SK-N-SH (cell line): ENCODE data around the gene TRDN. TPM values are rescaled to one million over a fixed set of nuclear protein-coding genes. Genes with fewer than 3 reads are reported as not detected.
A peak's percentile ranks its signal among the peaks of the same experiment; 100 is the strongest.

ENCODE experiments used
- CTCF ChIA-PET: fragments of 300-600, 350-600 bp; formaldehyde crosslinking; extraction: SDS; loops from one replicate; lab custom pipeline; 2021; lab: Yijun Ruan, JAX
- POLR2A ChIA-PET: fragments of 350-600 bp; sonication (Branson Sonifier 250); formaldehyde crosslinking; extraction: SDS; loops from one replicate; lab custom pipeline; 2020; ENCODE audit warnings: antibody characterized with exemption, inconsistent platforms; lab: Yijun Ruan, JAX
- DNase-seq: peaks from one replicate; pipeline ENCODE4 v3.0.0; 2012
- H2AFZ ChIP-seq: fragments of 200-600 bp; sonication (generic); 2 replicates; pipeline ENCODE4 v1.8.1; 2016; ENCODE audit warnings: antibody characterized with exemption, mild to moderate bottlenecking, low read depth
- H3F3A ChIP-seq: fragments of 200-600 bp; sonication (generic); replicated peaks from 2 replicates; pipeline ENCODE3; 2016; ENCODE audit warnings: antibody characterized with exemption, mild to moderate bottlenecking; ENCODE audit not compliant: insufficient read depth
- H3K27ac ChIP-seq, 2 experiments: fragments of 200-500 bp in 1 of 2; fragments of 200-600 bp in 1 of 2; sonication (Bioruptor generic) in 1 of 2; sonication (generic), shearing (Covaris generic) in 1 of 2; 2 replicates each; pipeline versions ENCODE4 v1.5.1 to v1.6.1; 2014 to 2016; ENCODE audit warnings: low read depth in 2 of 2, inconsistent platforms in 1 of 2, low read length in 1 of 2, mild to moderate bottlenecking in 1 of 2, mixed read lengths in 1 of 2
- H3K27me3 ChIP-seq: fragments of 200-600 bp; sonication (generic), shearing (Covaris generic); 2 replicates; pipeline ENCODE4 v1.6.1; 2016; ENCODE audit warnings: mixed run types; ENCODE audit not compliant: insufficient read depth
- H3K36me3 ChIP-seq, 2 experiments: fragments of 200-500 bp in 1 of 2; fragments of 200-600 bp in 1 of 2; sonication (Bioruptor generic) in 1 of 2; sonication (generic) in 1 of 2; replicated peaks in 1 of 2; 2 replicates each; pipeline versions ENCODE3 to v1.5.1; 2014 to 2016; ENCODE audit warnings: low read length in 1 of 2, mild to moderate bottlenecking in 1 of 2; ENCODE audit not compliant: insufficient read depth in 2 of 2, control insufficient read depth in 1 of 2
- H3K4me1 ChIP-seq, 2 experiments: fragments of 200-500 bp in 1 of 2; fragments of 200-600 bp in 1 of 2; sonication (Bioruptor generic) in 1 of 2; sonication (generic), shearing (Covaris generic) in 1 of 2; 2 replicates each; pipeline versions ENCODE4 v1.5.1 to v1.6.1; 2014 to 2016; ENCODE audit warnings: low read depth in 1 of 2, low read length in 1 of 2, mixed run types in 1 of 2; ENCODE audit not compliant: insufficient read depth in 2 of 2, control insufficient read depth in 1 of 2
- H3K4me2 ChIP-seq: fragments of 200-600 bp; sonication (generic), shearing (Covaris generic); 2 replicates; pipeline ENCODE4 v1.6.1; 2017; ENCODE audit warnings: mixed run types
- H3K4me3 ChIP-seq, 2 experiments: fragments of 200-500 bp in 1 of 2; fragments of 200-600 bp in 1 of 2; sonication (Bioruptor generic) in 1 of 2; sonication (generic), shearing (Covaris generic) in 1 of 2; 2 replicates each; pipeline versions ENCODE4 v1.5.1 to v1.8.1; 2014 to 2016; ENCODE audit warnings: low read depth in 2 of 2, inconsistent platforms in 1 of 2, low read length in 1 of 2, mild to moderate bottlenecking in 1 of 2, mixed read lengths in 1 of 2, moderate library complexity in 1 of 2
- H3K79me2 ChIP-seq: fragments of 200-600 bp; sonication (generic); 2 replicates; pipeline ENCODE4 v1.8.1; 2017; ENCODE audit warnings: mild to moderate bottlenecking; ENCODE audit not compliant: insufficient read depth
- H3K9ac ChIP-seq: fragments of 200-600 bp; sonication (generic); 2 replicates; pipeline ENCODE4 v1.6.1; 2017; ENCODE audit warnings: mixed run types
- H3K9me2 ChIP-seq: fragments of 200-600 bp; sonication (generic); 2 replicates; pipeline ENCODE4 v1.6.1; 2017; ENCODE audit warnings: mixed run types
- H3K9me3 ChIP-seq: fragments of 200-600 bp; sonication (generic); 2 replicates; pipeline ENCODE4 v1.6.1; 2017; ENCODE audit warnings: mixed run types, mild to moderate bottlenecking, moderate library complexity
- H4K20me1 ChIP-seq: fragments of 200-600 bp; sonication (generic); 2 replicates; pipeline ENCODE4 v1.6.1; 2017; ENCODE audit warnings: mild to moderate bottlenecking, mixed run types; ENCODE audit not compliant: insufficient read depth
- ELF1 ChIP-seq: IDR thresholded peaks from 2 replicates; pipeline ENCODE4 v1.4.0; 2012
- EP300 ChIP-seq, 2 experiments: IDR thresholded peaks; 2 replicates each; pipeline versions ENCODE4 v1.4.0 to v1.6.1; 2012; ENCODE audit warnings: borderline replicate concordance in 1 of 2, low read depth in 1 of 2, low read length in 1 of 2
- FOXM1 ChIP-seq: IDR thresholded peaks from 2 replicates; pipeline ENCODE4 v1.4.0; 2012; ENCODE audit warnings: low read depth, mild to moderate bottlenecking
- GATA2 ChIP-seq: sonication (generic); formaldehyde crosslinking; IDR thresholded peaks from 2 replicates; pipeline ENCODE4 v1.5.0; 2020; ENCODE audit warnings: mild to moderate bottlenecking, missing genetic modification reagents
- NRF1 ChIP-seq: IDR thresholded peaks from 2 replicates; pipeline ENCODE4 v1.6.1; 2012; ENCODE audit warnings: low read depth, mild to moderate bottlenecking, low read length
- RAD21 ChIP-seq: IDR thresholded peaks from 2 replicates; pipeline ENCODE4 v1.6.1; 2012; ENCODE audit warnings: mild to moderate bottlenecking, low read length
- SMC3 ChIP-seq: IDR thresholded peaks from 2 replicates; pipeline ENCODE4 v1.6.1; 2012; ENCODE audit warnings: low read depth, low read length, improper control_type of control experiment
- TEAD4 ChIP-seq: IDR thresholded peaks from 2 replicates; pipeline ENCODE4 v1.4.0; 2012; ENCODE audit warnings: mild to moderate bottlenecking, borderline replicate concordance; ENCODE audit not compliant: insufficient read depth
- WGBS: methylation state at CpG from one replicate; pipeline ENCODE4 v1.1.6; 2017; ENCODE audit warnings: low lambda C conversion rate; 5-methylcytosine and 5-hydroxymethylcytosine counted together
- polyA plus RNA-seq, 3 experiments: library from polyadenylated mRNA; depleted of rRNA; stranded (reverse); fragments of >200 nt; gene quantifications; 2 replicates each; pipeline ENCODE4 v1.2.3, GENCODE V29; 2012
- TF ChIP-seq, protein P1 (sequence below): IDR thresholded peaks from 2 replicates; pipeline ENCODE4 v1.4.0; 2012; ENCODE audit warnings: low read depth
- TF ChIP-seq, protein P2 (sequence below): fragments of 150-350 bp; IDR thresholded peaks from 2 replicates; pipeline ENCODE4 v1.6.1; 2016; ENCODE audit warnings: mild to moderate bottlenecking, low read depth, low read length
- TF ChIP-seq, protein P3 (sequence below): fragments of 200-600 bp; sonication (generic); IDR thresholded peaks from 2 replicates; pipeline ENCODE4 v1.6.1; 2017; ENCODE audit warnings: antibody characterized with exemption, mild to moderate bottlenecking, moderate library complexity

Gene TRDN
- polyA plus RNA-seq, 1 of the 3 experiments (the other 2 are of a cell fraction): not detected

DNA sequence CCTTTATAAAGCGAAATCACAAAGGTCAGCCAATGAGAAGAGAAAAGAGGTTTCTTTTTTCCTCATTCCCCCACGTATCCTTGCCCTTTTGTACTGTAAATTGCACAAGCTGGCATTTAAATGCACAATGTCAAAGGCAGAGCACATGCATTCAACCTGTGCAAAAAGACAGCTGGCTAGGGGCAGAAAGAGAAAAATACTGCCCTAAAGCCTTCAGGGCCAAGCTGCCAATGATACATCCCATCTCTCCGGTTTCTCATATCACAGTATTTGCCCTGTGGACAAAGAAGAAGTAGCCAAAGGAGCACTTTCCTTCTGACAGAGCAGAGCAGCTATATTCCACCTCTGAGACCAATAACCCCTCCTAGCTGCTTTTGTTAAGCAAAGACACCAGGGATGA, 219.2 kb downstream of the TRDN start:
- no peaks in the 10 kb centered on the region for H3K9me3 ChIP-seq
- H3K9me2 ChIP-seq: no peaks in the 10 kb centered on the region
- CTCF ChIA-PET: interaction anchor here (0.9 to 3.3 kb wide), 6 partner anchors 9 to 297 kb away, joined by 3 to 19 read pairs (median 4); no protein-coding TSS in a partner anchor
- H2AFZ ChIP-seq: no peak overlapping the region
- H3K27ac ChIP-seq: no peak overlapping the region
- no peaks in the 10 kb centered on the region for H3K4me1 ChIP-seq
- DNase-seq: no peak
- H4K20me1 ChIP-seq: no peaks in the 10 kb centered on the region
- WGBS: 1% methylated on average over 3 of the region's 3 CpGs
- POLR2A ChIA-PET: no interaction called here
- no peak overlapping the region for H3K9ac ChIP-seq
- TF ChIP-seq, protein P1, sequence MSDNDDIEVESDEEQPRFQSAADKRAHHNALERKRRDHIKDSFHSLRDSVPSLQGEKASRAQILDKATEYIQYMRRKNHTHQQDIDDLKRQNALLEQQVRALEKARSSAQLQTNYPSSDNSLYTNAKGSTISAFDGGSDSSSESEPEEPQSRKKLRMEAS: no peak
- TF ChIP-seq FOXM1: no peak
- H3K79me2 ChIP-seq: no peaks in the 10 kb centered on the region
- H3K4me2 ChIP-seq: no peak overlapping the region
- no peaks in the 10 kb centered on the region for H3K36me3 ChIP-seq
- no peak overlapping the region for H3K4me3 ChIP-seq
- no peaks in the 10 kb centered on the region; the same call in 1 of the 2 replicates for H3K27me3 ChIP-seq
- H3F3A ChIP-seq: no peaks in the 10 kb centered on the region

DNA sequence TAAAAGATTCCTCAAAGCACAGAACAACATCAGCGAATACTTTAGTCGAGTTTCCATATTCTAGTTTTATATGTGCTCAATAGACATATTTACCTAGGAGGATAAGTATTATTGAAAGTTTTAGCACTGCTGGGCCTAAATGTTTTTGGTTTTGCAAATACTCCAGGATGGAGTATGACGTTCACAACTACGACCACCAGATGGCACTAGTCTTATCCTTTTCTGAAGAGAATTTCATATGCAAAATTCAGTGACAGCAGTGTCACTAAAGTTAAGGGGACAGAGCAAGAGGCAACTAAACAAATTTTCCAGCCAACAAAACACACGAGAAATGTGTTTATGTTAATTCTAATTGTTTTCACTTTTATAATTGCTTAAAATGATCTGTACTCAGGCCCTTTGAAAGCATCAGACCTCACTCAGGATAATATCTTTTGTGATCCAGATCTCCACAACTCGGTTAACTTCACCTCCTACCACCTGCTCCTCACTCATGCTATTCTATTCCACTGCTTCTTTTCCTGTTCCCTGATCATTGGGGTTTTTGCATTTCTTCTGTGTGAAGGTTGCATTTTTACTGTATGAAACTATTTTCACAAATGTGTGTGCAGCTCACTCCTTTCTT, 220.8 kb downstream of the TRDN start:
- no peak overlapping the region for H3K27ac ChIP-seq
- ChIA-PET CTCF (interaction anchor here (0.6 to 3.3 kb wide), 6 partner anchors 10 to 394 kb away, joined by 3 to 19 read pairs (median 3); no protein-coding TSS in a partner anchor), POLR2A (no interaction called here)
- no peaks in the 10 kb centered on the region for H3K79me2 ChIP-seq
- H3K9ac ChIP-seq: no peak overlapping the region
- peak; percentile 12 for DNase-seq
- H4K20me1 ChIP-seq: no peaks in the 10 kb centered on the region
- H3K36me3 ChIP-seq: no peaks in the 10 kb centered on the region
- H3F3A ChIP-seq: no peaks in the 10 kb centered on the region
- TF ChIP-seq GATA2 (no peak), RAD21 (peak; percentile 65), EP300 (IDR thresholded peaks at IDR 0.05; ENCODE audit: borderline replicate concordance in 1 of 2, low read depth in 1 of 2, low read length in 1 of 2) (no peak), NRF1 (no peak), TEAD4 (no peak), FOXM1 (no peak), ELF1 (no peak), SMC3 (peak; percentile 65)
- TF ChIP-seq, protein P2, sequence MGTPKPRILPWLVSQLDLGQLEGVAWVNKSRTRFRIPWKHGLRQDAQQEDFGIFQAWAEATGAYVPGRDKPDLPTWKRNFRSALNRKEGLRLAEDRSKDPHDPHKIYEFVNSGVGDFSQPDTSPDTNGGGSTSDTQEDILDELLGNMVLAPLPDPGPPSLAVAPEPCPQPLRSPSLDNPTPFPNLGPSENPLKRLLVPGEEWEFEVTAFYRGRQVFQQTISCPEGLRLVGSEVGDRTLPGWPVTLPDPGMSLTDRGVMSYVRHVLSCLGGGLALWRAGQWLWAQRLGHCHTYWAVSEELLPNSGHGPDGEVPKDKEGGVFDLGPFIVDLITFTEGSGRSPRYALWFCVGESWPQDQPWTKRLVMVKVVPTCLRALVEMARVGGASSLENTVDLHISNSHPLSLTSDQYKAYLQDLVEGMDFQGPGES: no peak
- TF ChIP-seq, protein P3, sequence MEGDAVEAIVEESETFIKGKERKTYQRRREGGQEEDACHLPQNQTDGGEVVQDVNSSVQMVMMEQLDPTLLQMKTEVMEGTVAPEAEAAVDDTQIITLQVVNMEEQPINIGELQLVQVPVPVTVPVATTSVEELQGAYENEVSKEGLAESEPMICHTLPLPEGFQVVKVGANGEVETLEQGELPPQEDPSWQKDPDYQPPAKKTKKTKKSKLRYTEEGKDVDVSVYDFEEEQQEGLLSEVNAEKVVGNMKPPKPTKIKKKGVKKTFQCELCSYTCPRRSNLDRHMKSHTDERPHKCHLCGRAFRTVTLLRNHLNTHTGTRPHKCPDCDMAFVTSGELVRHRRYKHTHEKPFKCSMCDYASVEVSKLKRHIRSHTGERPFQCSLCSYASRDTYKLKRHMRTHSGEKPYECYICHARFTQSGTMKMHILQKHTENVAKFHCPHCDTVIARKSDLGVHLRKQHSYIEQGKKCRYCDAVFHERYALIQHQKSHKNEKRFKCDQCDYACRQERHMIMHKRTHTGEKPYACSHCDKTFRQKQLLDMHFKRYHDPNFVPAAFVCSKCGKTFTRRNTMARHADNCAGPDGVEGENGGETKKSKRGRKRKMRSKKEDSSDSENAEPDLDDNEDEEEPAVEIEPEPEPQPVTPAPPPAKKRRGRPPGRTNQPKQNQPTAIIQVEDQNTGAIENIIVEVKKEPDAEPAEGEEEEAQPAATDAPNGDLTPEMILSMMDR: peak; percentile 80
- no peaks in the 10 kb centered on the region for H3K9me2 ChIP-seq
- H2AFZ ChIP-seq: no peak overlapping the region
- no peaks in the 10 kb centered on the region for H3K4me1 ChIP-seq
- H3K9me3 ChIP-seq: no peaks in the 10 kb centered on the region
- H3K4me2 ChIP-seq: no peak overlapping the region
- WGBS: 2% methylated on average over 6 of the region's 6 CpGs
- no peak overlapping the region; a peak in 1 of 4 replicates for H3K4me3 ChIP-seq
- H3K27me3 ChIP-seq: no peaks in the 10 kb centered on the region; the same call in 1 of the 2 replicates
